IPS-18a (cell line): ENCODE data around the gene CIAO2B.
"Not testable (repeated sequence)": the region's sequence is repeated elsewhere in the genome, so short reads cannot be mapped to it uniquely, and the experiment has no call there.

Experiments used
- H3K27ac ChIP-seq: one replicate; pipeline ENCODE4 v1.5.1; 2013; ENCODE audit warnings: low read length
- H3K27me3 ChIP-seq: one replicate; pipeline ENCODE4 v1.6.1; 2013; ENCODE audit warnings: mild to moderate bottlenecking, low read length; ENCODE audit not compliant: control insufficient read depth, insufficient read depth
- H3K36me3 ChIP-seq: one replicate; pipeline ENCODE4 v1.6.1; 2013; ENCODE audit warnings: low read depth, low read length; ENCODE audit not compliant: control insufficient read depth
- H3K4me1 ChIP-seq: one replicate; pipeline ENCODE4 v1.6.1; 2013; ENCODE audit warnings: low read depth, low read length; ENCODE audit not compliant: control insufficient read depth
- H3K4me3 ChIP-seq: one replicate; pipeline ENCODE4 v1.5.1; 2013; ENCODE audit warnings: low read length
- H3K9ac ChIP-seq: one replicate; pipeline ENCODE4 v1.6.1; 2013; ENCODE audit warnings: mild to moderate bottlenecking, low read length, moderate library complexity
- H3K9me3 ChIP-seq: one replicate; pipeline ENCODE4 v1.6.1; 2013; ENCODE audit warnings: low read depth, low read length; ENCODE audit not compliant: control insufficient read depth

Gene CIAO2B

GRCh38 chr16:66934138-66934838 lies at the start of gene CIAO2B:
Gene CIAO2B (minus strand): TSS chr16:66934402. CDS start chr16:66934364, 38 bp downstream.
- H3K4me1 ChIP-seq, result peaks cover 4% of the 10 kb centered on the region
- no peaks in the 10 kb centered on the region for H3K27me3 ChIP-seq
- peak within 1 kb of the TSS; percentile 90 for H3K4me3 ChIP-seq
- no peaks in the 10 kb centered on the region for H3K9me3 ChIP-seq
- no peak within 1 kb of the TSS for H3K27ac ChIP-seq
- peak within 1 kb of the TSS; percentile 68 for H3K9ac ChIP-seq
- no peaks in the 10 kb centered on the region for H3K36me3 ChIP-seq

- H3K9ac ChIP-seq, result no peak overlapping the region
- H3K4me3 ChIP-seq, result no peak overlapping the region
- no peaks in the 10 kb centered on the region for H3K4me1 ChIP-seq
- H3K27me3 ChIP-seq, result no peaks in the 10 kb centered on the region
- H3K9me3 ChIP-seq, result no peaks in the 10 kb centered on the region
- no peaks in the 10 kb centered on the region for H3K36me3 ChIP-seq
- H3K27ac ChIP-seq, result no peak overlapping the region
Observed at GRCh38 chr16:66983033-66983432, 48.8 kb upstream of the CIAO2B start.

GRCh38 chr16:66979011-66979717 lies 45.0 kb upstream of the CIAO2B start:
- no peaks in the 10 kb centered on the region for H3K27me3 ChIP-seq
- H3K27ac ChIP-seq, result no peak overlapping the region
- no peak overlapping the region for H3K9ac ChIP-seq
- H3K36me3 ChIP-seq, result no peaks in the 10 kb centered on the region
- H3K9me3 ChIP-seq, result no peaks in the 10 kb centered on the region
- H3K4me1 ChIP-seq, result no peaks in the 10 kb centered on the region
- no peak overlapping the region for H3K4me3 ChIP-seq

- no peaks in the 10 kb centered on the region for H3K27me3 ChIP-seq
- no peak overlapping the region for H3K4me3 ChIP-seq
- H3K36me3 ChIP-seq, result no peaks in the 10 kb centered on the region
- no peak overlapping the region for H3K9ac ChIP-seq
- H3K4me1 ChIP-seq, result no peaks in the 10 kb centered on the region
- H3K27ac ChIP-seq, result no peak overlapping the region
- no peaks in the 10 kb centered on the region for H3K9me3 ChIP-seq
Observed at GRCh38 chr16:66977341-66978113, 43.3 kb upstream of the CIAO2B start.

GRCh38 chr16:66976746-66977145 lies 42.5 kb upstream of the CIAO2B start:
- Histone ChIP-seq H3K36me3 (no peaks in the 10 kb centered on the region), H3K9ac (no peak overlapping the region), H3K4me3 (no peak overlapping the region), H3K4me1 (no peaks in the 10 kb centered on the region), H3K27ac (no peak overlapping the region), H3K27me3 (no peaks in the 10 kb centered on the region), H3K9me3 (no peaks in the 10 kb centered on the region)

- Histone ChIP-seq H3K4me3 (no peak overlapping the region), H3K27me3 (no peaks in the 10 kb centered on the region), H3K4me1 (no peaks in the 10 kb centered on the region), H3K9me3 (no peaks in the 10 kb centered on the region), H3K9ac (no peak overlapping the region), H3K36me3 (no peaks in the 10 kb centered on the region), H3K27ac (no peak overlapping the region)
Observed at GRCh38 chr16:66975302-66975893, 41.2 kb upstream of the CIAO2B start.

GRCh38 chr16:66974932-66975246 lies 40.7 kb upstream of the CIAO2B start:
- not testable (repeated sequence) for H3K9ac ChIP-seq, H3K27me3 ChIP-seq, H3K4me1 ChIP-seq, H3K27ac ChIP-seq, H3K9me3 ChIP-seq, H3K4me3 ChIP-seq, H3K36me3 ChIP-seq

- H3K9me3 ChIP-seq, H3K36me3 ChIP-seq, H3K27me3 ChIP-seq, H3K9ac ChIP-seq, H3K27ac ChIP-seq, H3K4me3 ChIP-seq, H3K4me1 ChIP-seq: not testable (repeated sequence)
Observed at GRCh38 chr16:66974156-66974931, 40.1 kb upstream of the CIAO2B start.

- H3K4me1 ChIP-seq, result no peaks in the 10 kb centered on the region
- H3K36me3 ChIP-seq, result no peaks in the 10 kb centered on the region
- no peaks in the 10 kb centered on the region for H3K27me3 ChIP-seq
- no peak overlapping the region for H3K9ac ChIP-seq
- H3K9me3 ChIP-seq, result no peaks in the 10 kb centered on the region
- H3K27ac ChIP-seq, result no peak overlapping the region
- no peak overlapping the region for H3K4me3 ChIP-seq
Observed at GRCh38 chr16:66973716-66974115, 39.5 kb upstream of the CIAO2B start.

GRCh38 chr16:66972983-66973382 lies 38.8 kb upstream of the CIAO2B start:
- Histone ChIP-seq H3K36me3 (no peaks in the 10 kb centered on the region), H3K27me3 (no peaks in the 10 kb centered on the region), H3K27ac (no peak overlapping the region), H3K4me1 (no peaks in the 10 kb centered on the region), H3K4me3 (no peak overlapping the region), H3K9me3 (no peaks in the 10 kb centered on the region), H3K9ac (no peak overlapping the region)
